Measurements from ENCODE around the gene RTN4. TPM values are rescaled to one million over a fixed set of nuclear protein-coding genes. Genes with fewer than 3 reads are reported as not detected.
A peak's percentile ranks its signal among the peaks of the same experiment; 100 is the strongest.

The RTN4 gene
- total and polyA plus RNA-seq, 2 experiments from 2014 or later, result 218 to 221 TPM

DNA sequence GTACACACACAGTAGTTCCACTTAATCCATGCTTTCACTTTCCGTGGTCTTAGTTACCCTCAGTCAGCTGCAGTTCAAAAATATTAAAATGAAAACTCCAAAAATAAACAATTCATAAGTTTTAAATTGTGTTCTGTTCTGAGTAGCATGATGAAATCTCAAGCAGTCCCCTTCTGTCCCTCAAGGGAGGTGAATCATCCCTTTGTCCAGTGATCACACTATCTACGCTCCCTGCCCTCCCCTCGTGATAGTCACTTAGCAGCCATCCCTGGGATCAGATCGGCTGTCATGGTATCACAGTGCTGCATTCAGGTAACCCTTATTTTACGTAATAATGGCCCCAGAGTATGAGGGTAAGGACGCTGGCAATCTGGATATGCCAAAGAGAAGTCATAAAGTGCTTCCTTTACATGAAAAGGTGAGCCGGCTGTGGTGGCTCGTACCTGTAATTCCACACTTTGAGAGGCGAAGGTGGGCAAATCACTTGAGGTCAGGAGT lies 5.8 kb upstream of the RTN4 start:
- DNase-seq (ENCODE audit: low spot score), result peak; percentile 32
- Histone ChIP-seq H3K27ac (ENCODE audit: low read depth) (no peak overlapping the region), H3F3A (replicated peaks; ENCODE audit: low read depth) (no peaks in the 10 kb centered on the region; the same call in 1 of the 2 replicates)

More for the DNA sequence above, 5.8 kb upstream of the RTN4 start:
- no peak overlapping the region for H3K4me3 ChIP-seq
- peak; percentile 65 for ATAC-seq
- H3K4me1 Mint-ChIP-seq, result peaks cover 12% of the 10 kb centered on the region
- no peak for TF ChIP-seq ZNF331 (CRISPR knock-in tag; IDR thresholded peaks at IDR 0.05; ENCODE audit: low read depth)
- TF ChIP-seq, protein P1, sequence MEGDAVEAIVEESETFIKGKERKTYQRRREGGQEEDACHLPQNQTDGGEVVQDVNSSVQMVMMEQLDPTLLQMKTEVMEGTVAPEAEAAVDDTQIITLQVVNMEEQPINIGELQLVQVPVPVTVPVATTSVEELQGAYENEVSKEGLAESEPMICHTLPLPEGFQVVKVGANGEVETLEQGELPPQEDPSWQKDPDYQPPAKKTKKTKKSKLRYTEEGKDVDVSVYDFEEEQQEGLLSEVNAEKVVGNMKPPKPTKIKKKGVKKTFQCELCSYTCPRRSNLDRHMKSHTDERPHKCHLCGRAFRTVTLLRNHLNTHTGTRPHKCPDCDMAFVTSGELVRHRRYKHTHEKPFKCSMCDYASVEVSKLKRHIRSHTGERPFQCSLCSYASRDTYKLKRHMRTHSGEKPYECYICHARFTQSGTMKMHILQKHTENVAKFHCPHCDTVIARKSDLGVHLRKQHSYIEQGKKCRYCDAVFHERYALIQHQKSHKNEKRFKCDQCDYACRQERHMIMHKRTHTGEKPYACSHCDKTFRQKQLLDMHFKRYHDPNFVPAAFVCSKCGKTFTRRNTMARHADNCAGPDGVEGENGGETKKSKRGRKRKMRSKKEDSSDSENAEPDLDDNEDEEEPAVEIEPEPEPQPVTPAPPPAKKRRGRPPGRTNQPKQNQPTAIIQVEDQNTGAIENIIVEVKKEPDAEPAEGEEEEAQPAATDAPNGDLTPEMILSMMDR (conservative IDR thresholded peaks at IDR 0.05; ENCODE audit: low read depth in 2 of 2), result no peak
- TF ChIP-seq, protein P2, sequence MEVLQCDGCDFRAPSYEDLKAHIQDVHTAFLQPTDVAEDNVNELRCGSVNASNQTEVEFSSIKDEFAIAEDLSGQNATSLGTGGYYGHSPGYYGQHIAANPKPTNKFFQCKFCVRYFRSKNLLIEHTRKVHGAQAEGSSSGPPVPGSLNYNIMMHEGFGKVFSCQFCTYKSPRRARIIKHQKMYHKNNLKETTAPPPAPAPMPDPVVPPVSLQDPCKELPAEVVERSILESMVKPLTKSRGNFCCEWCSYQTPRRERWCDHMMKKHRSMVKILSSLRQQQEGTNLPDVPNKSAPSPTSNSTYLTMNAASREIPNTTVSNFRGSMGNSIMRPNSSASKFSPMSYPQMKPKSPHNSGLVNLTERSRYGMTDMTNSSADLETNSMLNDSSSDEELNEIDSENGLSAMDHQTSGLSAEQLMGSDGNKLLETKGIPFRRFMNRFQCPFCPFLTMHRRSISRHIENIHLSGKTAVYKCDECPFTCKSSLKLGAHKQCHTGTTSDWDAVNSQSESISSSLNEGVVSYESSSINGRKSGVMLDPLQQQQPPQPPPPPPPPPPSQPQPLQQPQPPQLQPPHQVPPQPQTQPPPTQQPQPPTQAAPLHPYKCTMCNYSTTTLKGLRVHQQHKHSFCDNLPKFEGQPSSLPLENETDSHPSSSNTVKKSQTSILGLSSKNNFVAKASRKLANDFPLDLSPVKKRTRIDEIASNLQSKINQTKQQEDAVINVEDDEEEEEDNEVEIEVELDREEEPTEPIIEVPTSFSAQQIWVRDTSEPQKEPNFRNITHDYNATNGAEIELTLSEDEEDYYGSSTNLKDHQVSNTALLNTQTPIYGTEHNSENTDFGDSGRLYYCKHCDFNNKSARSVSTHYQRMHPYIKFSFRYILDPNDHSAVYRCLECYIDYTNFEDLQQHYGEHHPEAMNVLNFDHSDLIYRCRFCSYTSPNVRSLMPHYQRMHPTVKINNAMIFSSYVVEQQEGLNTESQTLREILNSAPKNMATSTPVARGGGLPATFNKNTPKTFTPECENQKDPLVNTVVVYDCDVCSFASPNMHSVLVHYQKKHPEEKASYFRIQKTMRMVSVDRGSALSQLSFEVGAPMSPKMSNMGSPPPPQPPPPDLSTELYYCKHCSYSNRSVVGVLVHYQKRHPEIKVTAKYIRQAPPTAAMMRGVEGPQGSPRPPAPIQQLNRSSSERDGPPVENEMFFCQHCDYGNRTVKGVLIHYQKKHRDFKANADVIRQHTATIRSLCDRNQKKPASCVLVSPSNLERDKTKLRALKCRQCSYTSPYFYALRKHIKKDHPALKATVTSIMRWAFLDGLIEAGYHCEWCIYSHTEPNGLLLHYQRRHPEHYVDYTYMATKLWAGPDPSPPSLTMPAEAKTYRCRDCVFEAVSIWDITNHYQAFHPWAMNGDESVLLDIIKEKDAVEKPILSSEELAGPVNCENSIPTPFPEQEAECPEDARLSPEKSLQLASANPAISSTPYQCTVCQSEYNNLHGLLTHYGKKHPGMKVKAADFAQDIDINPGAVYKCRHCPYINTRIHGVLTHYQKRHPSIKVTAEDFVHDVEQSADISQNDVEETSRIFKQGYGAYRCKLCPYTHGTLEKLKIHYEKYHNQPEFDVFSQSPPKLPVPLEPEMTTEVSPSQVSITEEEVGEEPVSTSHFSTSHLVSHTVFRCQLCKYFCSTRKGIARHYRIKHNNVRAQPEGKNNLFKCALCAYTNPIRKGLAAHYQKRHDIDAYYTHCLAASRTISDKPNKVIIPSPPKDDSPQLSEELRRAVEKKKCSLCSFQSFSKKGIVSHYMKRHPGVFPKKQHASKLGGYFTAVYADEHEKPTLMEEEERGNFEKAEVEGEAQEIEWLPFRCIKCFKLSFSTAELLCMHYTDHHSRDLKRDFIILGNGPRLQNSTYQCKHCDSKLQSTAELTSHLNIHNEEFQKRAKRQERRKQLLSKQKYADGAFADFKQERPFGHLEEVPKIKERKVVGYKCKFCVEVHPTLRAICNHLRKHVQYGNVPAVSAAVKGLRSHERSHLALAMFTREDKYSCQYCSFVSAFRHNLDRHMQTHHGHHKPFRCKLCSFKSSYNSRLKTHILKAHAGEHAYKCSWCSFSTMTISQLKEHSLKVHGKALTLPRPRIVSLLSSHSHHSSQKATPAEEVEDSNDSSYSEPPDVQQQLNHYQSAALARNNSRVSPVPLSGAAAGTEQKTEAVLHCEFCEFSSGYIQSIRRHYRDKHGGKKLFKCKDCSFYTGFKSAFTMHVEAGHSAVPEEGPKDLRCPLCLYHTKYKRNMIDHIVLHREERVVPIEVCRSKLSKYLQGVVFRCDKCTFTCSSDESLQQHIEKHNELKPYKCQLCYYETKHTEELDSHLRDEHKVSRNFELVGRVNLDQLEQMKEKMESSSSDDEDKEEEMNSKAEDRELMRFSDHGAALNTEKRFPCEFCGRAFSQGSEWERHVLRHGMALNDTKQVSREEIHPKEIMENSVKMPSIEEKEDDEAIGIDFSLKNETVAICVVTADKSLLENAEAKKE (CRISPR knock-in tag; IDR thresholded peaks at IDR 0.05), result no peak
- TF ChIP-seq JUNB (IDR thresholded peaks at IDR 0.05; ENCODE audit: unreplicated experiment), result no peak
- TF ChIP-seq POLR2AphosphoS5 (IDR thresholded peaks at IDR 0.05; ENCODE audit: low read depth), result no peak
- TF ChIP-seq, protein P3, sequence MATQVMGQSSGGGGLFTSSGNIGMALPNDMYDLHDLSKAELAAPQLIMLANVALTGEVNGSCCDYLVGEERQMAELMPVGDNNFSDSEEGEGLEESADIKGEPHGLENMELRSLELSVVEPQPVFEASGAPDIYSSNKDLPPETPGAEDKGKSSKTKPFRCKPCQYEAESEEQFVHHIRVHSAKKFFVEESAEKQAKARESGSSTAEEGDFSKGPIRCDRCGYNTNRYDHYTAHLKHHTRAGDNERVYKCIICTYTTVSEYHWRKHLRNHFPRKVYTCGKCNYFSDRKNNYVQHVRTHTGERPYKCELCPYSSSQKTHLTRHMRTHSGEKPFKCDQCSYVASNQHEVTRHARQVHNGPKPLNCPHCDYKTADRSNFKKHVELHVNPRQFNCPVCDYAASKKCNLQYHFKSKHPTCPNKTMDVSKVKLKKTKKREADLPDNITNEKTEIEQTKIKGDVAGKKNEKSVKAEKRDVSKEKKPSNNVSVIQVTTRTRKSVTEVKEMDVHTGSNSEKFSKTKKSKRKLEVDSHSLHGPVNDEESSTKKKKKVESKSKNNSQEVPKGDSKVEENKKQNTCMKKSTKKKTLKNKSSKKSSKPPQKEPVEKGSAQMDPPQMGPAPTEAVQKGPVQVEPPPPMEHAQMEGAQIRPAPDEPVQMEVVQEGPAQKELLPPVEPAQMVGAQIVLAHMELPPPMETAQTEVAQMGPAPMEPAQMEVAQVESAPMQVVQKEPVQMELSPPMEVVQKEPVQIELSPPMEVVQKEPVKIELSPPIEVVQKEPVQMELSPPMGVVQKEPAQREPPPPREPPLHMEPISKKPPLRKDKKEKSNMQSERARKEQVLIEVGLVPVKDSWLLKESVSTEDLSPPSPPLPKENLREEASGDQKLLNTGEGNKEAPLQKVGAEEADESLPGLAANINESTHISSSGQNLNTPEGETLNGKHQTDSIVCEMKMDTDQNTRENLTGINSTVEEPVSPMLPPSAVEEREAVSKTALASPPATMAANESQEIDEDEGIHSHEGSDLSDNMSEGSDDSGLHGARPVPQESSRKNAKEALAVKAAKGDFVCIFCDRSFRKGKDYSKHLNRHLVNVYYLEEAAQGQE (IDR thresholded peaks at IDR 0.05; ENCODE audit: unreplicated experiment), result no peak
- TF ChIP-seq, protein P4, sequence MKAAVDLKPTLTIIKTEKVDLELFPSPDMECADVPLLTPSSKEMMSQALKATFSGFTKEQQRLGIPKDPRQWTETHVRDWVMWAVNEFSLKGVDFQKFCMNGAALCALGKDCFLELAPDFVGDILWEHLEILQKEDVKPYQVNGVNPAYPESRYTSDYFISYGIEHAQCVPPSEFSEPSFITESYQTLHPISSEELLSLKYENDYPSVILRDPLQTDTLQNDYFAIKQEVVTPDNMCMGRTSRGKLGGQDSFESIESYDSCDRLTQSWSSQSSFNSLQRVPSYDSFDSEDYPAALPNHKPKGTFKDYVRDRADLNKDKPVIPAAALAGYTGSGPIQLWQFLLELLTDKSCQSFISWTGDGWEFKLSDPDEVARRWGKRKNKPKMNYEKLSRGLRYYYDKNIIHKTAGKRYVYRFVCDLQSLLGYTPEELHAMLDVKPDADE (IDR thresholded peaks at IDR 0.05), result no peak
- no peak for TF ChIP-seq CREB1 (CRISPR knock-in tag; IDR thresholded peaks at IDR 0.05; ENCODE audit: low read depth)
- TF ChIP-seq EZH2phosphoT487 (IDR thresholded peaks at IDR 0.05; ENCODE audit: unreplicated experiment), result no peak
- TF ChIP-seq EZH2 (IDR thresholded peaks at IDR 0.05; ENCODE audit: low read depth, unreplicated experiment), result no peak
- TF ChIP-seq NANOG (IDR thresholded peaks at IDR 0.05; ENCODE audit: borderline replicate concordance), result no peak
- TF ChIP-seq ZNF114 (CRISPR knock-in tag; IDR thresholded peaks at IDR 0.05), result no peak
- no peak for TF ChIP-seq STAT1 (IDR thresholded peaks at IDR 0.05; ENCODE audit: unreplicated experiment)
- H3K4me3 Mint-ChIP-seq, result no peak overlapping the region
- peak overlapping the region; percentile 73; the same call in 1 of the 2 replicates for H3K27ac Mint-ChIP-seq
- no peaks in the 10 kb centered on the region for H3K36me3 Mint-ChIP-seq (ENCODE audit: low read depth)
- H3K27me3 Mint-ChIP-seq (ENCODE audit: insufficient read depth, low read depth, poor library complexity), result peaks cover 5% of the 10 kb centered on the region
- H3K79me2 ChIP-seq (replicated peaks; ENCODE audit: insufficient read depth), result no peaks in the 10 kb centered on the region; the same call in 1 of the 2 replicates
- no peak overlapping the region for H3K4me2 ChIP-seq
- no peaks in the 10 kb centered on the region for H3K9me3 Mint-ChIP-seq
- H3K9me2 ChIP-seq (ENCODE audit: insufficient read depth), result no peaks in the 10 kb centered on the region
- H2AFZ ChIP-seq, result no peak overlapping the region
- no peaks in the 10 kb centered on the region for H3K27me3 ChIP-seq (ENCODE audit: insufficient read depth)
- no peaks in the 10 kb centered on the region for H3K36me3 ChIP-seq (ENCODE audit: insufficient read depth)
- no peaks in the 10 kb centered on the region for H4K20me1 ChIP-seq (replicated peaks; ENCODE audit: insufficient read depth)
- H3K4me1 ChIP-seq (ENCODE audit: insufficient read depth), result peaks cover 20% of the 10 kb centered on the region

Data from GM23338 (cell line).